ENCODE results near the gene PHOX2A.
"Not testable (repeated sequence)": the region's sequence is repeated elsewhere in the genome, so short reads cannot be mapped to it uniquely, and the experiment has no call there.

The PHOX2A gene

DNA sequence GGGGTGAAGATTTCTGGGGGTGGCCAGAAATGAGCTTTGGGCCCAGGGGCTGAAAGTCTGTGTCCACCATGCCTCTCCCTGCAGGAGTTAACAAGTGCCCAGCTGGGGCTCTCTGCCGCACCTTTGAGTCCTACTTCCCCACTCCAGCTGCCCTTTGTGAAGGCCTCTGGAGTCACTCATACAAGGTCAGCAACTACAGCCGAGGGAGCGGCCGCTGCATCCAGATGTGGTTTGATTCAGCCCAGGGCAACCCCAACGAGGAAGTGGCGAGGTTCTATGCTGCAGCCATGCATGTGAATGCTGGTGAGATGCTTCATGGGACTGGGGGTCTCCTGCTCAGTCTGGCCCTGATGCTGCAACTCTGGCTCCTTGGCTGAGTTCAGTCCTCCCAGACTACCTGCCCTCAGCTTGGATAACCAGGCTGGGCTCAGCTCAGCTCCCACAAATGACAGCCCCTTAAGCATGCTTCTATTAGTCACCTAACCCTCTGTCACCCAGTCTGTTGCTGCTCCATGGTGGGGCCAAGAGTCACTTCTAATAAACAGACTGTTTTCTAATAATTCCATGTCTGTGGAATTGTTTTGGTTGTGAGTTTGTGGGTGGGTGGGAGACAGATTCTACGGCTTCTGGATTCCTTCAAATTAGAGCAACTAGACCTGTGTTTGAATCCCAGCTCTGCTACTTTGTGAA lies 22.4 kb downstream of the PHOX2A start:
- no peak for DNase-seq

DNA sequence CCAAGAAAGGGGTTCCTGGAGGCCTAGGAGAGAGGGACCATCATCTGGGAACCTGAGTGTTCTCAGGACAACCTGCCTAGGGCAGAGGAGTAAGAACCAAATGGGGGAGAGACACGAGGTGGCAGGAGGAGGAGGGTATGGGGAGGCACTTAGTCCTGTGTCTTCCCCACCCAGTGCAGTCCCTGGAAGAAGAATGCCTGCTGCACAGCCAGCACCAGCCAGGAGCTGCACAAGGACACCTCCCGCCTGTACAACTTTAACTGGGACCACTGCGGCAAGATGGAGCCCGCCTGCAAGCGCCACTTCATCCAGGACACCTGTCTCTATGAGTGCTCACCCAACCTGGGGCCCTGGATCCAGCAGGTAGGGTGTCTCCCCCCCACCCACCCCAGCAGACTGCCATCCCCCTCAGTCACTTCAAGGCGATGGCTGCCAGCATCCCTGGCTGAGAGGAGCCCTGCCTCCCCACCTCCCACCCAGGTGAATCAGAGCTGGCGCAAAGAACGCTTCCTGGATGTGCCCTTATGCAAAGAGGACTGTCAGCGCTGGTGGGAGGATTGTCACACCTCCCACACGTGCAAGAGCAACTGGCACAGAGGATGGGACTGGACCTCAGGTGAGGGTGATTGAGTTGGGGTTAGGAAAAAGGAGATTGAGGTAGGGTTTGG lies 23.1 kb downstream of the PHOX2A start:
- DNase-seq = no peak

- DNase-seq = no peak
Measured at GRCh38 chr11:72218251-72218745, 25.7 kb downstream of the PHOX2A start.

- no peak for DNase-seq
Measured at GRCh38 chr11:72217841-72218240, 26.1 kb downstream of the PHOX2A start.

- no peak for DNase-seq
Measured at GRCh38 chr11:72216638-72217037, 27.3 kb downstream of the PHOX2A start, which contains the start of gene FOLR2. Gene FOLR2, plus strand, starts transcription at chr11:72216794. Its CDS starts 1,791 bp downstream, at chr11:72218585.

DNA sequence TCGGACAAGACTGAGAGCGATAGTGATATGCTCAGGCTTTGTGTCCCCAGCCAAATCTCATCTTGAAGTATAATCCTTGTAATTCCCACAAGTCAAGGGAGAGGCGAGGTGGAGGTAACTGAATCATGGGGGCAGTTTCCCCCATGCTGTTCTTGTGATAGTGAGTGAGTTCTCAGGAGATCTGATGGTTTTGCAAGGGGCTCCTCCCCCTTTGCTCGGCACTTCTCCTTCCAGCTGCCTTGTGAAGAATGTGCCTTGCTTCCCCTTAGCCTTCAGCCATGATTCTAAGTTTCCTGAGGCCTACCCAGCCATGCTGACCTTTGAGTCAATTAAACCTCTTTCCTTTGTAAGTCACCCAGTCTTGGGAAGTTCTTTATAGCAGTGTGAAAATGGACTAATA lies 34.9 kb downstream of the PHOX2A start:
- DNase-seq = no peak

GRCh38 chr11:72208281-72208680 lies 35.7 kb downstream of the PHOX2A start:
- DNase-seq = no peak

GRCh38 chr11:72206794-72207193 lies 37.2 kb downstream of the PHOX2A start:
- DNase-seq = not testable (repeated sequence)

DNA sequence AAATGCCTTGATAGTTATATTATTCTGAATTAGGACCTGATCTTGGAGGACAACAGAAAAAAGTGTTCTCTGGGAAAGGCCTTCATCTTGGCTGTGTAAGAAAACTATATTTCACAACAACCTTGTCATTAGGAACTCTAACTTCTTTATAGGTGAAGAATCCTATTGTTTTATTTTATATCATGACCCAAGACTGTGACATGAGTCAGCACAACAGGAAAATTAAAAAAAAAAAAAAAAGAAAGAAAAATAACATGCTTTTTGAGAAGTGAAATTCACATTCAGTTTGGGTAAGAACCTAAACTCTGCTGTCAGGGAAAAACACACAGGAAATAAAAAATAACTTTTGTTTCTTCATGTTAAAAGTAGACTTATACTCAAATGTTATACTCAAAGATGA lies 39.1 kb downstream of the PHOX2A start:
- DNase-seq = no peak

DNA sequence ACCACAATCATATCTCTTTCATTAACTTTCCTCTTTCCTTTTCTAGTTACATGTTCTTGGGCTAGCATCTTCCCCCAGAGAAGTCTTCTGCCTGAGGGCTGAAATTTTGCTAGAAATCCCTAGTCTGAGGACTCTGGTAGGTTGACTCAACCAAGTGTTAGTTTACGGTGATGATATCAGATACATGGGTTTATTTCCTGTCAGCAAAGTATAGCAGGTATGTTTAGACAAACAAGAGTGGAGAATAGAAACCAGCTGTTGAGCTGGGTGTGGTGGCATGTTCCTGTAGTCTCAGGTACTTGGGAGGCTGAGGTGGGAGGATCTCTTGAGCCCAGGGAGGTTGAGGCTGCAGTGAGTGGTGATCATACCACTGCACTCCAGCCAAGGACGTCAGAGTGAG lies 40.8 kb downstream of the PHOX2A start:
- DNase-seq = no peak

GRCh38 chr11:72202571-72202970 lies 41.4 kb downstream of the PHOX2A start:
- DNase-seq = no peak

- DNase-seq = not testable (repeated sequence)
Measured at GRCh38 chr11:72201445-72201844, 42.5 kb downstream of the PHOX2A start.

DNA sequence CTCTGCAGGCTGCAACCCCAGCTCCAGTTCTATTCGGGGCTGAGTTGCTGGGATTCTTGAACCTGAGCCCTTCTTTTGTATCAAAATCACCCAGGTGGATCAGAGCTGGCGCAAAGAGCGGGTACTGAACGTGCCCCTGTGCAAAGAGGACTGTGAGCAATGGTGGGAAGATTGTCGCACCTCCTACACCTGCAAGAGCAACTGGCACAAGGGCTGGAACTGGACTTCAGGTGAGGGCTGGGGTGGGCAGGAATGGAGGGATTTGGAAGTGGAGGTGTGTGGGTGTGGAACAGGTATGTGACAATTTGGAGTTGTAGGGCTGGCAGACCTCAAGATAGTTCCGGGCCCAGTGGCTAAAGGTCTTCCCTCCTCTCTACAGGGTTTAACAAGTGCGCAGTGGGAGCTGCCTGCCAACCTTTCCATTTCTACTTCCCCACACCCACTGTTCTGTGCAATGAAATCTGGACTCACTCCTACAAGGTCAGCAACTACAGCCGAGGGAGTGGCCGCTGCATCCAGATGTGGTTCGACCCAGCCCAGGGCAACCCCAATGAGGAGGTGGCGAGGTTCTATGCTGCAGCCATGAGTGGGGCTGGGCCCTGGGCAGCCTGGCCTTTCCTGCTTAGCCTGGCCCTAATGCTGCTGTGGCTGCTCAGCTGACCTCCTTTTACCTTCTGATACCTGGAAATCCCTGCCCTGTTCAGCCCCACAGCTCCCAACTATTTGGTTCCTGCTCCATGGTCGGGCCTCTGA lies 48.3 kb downstream of the PHOX2A start:
- no peak for DNase-seq

DNA sequence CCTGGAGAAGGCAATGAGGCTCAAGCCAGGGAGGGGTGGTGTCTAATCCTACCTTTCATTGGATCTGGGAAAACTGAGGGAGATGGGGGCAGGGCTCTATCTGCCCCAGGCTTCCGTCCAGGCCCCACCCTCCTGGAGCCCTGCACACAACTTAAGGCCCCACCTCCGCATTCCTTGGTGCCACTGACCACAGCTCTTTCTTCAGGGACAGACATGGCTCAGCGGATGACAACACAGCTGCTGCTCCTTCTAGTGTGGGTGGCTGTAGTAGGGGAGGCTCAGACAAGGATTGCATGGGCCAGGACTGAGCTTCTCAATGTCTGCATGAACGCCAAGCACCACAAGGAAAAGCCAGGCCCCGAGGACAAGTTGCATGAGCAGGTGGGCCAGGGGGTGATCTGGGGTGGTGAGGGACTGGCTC lies 52.0 kb downstream of the PHOX2A start, which contains the start of gene FOLR1:
FOLR1 (plus strand) TSS at position 180 of the 421 bp plus-strand sequence; CDS start at position 214, 34 bp downstream.
- DNase-seq = no peak

- DNase-seq = no peak
Measured at GRCh38 chr11:72190631-72191071, 53.3 kb downstream of the PHOX2A start.

DNA sequence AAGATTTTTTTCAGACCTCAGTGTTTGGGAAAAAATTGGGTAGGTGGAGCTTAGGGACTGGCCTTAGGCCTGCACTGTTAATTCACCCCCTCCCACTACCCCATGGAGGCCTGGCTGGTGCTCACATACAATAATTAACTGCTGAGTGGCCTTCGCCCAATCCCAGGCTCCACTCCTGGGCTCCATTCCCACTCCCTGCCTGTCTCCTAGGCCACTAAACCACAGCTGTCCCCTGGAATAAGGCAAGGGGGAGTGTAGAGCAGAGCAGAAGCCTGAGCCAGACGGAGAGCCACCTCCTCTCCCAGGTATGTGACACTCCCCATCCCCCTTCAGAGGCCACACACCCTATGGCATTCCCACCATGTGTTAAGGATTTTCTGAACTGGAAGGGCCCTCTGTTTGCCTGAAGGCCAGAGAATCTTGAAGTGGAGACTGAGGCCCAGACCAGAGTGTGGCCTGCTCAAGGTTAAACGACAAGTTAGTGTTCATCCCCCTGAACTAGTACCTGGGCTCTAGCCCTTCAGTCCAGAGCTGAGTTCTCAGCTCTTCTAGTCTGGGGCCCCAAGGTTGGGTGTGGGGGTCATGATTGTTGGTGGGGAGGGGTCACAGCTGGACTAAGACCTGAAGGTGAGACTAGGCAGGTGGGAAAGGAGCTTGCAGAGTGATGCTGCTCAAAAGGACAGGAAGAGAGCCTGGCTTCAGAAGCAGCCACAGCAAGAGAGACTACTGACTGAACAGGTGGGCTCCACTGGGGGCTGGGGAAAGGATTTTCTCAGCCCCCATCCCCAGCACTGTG lies 54.3 kb downstream of the PHOX2A start:
- DNase-seq = no peak

Measured in NCI-H510A (cell line).